Measurements from ENCODE around the gene SLC2A2.

Gene SLC2A2

GRCh38 chr3:171064461-171064860 is 37.9 kb upstream of the SLC2A2 start:
- Histone ChIP-seq H3K27me3 (no peaks in the 10 kb centered on the region), H3K36me3 (no peaks in the 10 kb centered on the region), H3K9me3 (no peaks in the 10 kb centered on the region), H3K4me3 (ENCODE audit: low read depth in 1 of 2, low read length in 1 of 2) (no peak overlapping the region), H3K4me1 (ENCODE audit: control insufficient read depth in 1 of 2, insufficient read depth in 1 of 2, low read depth in 1 of 2, low read length in 1 of 2) (no peaks in the 10 kb centered on the region), H3K27ac (no peak overlapping the region)
- no peak for TF ChIP-seq CTCF (IDR thresholded peaks at IDR 0.05)

- TF ChIP-seq CTCF (IDR thresholded peaks at IDR 0.05): no peak
- H3K27ac ChIP-seq: no peak overlapping the region
- no peaks in the 10 kb centered on the region for H3K4me1 ChIP-seq (ENCODE audit: control insufficient read depth in 1 of 2, insufficient read depth in 1 of 2, low read depth in 1 of 2, low read length in 1 of 2)
- H3K27me3 ChIP-seq: no peaks in the 10 kb centered on the region
- H3K4me3 ChIP-seq (ENCODE audit: low read depth in 1 of 2, low read length in 1 of 2): no peak overlapping the region
- H3K36me3 ChIP-seq: no peaks in the 10 kb centered on the region
- no peaks in the 10 kb centered on the region for H3K9me3 ChIP-seq
Measured at GRCh38 chr3:171061749-171062148, 35.2 kb upstream of the SLC2A2 start.

- Histone ChIP-seq H3K27ac (no peak overlapping the region), H3K4me3 (ENCODE audit: low read depth in 1 of 2, low read length in 1 of 2) (no peak overlapping the region)
- no peak for TF ChIP-seq CTCF (IDR thresholded peaks at IDR 0.05)
Measured at GRCh38 chr3:171059978-171060377, 33.5 kb upstream of the SLC2A2 start.

GRCh38 chr3:171058873-171059603 is 32.5 kb upstream of the SLC2A2 start:
- H3K4me3 ChIP-seq (ENCODE audit: low read depth in 1 of 2, low read length in 1 of 2): no peak overlapping the region
- TF ChIP-seq CTCF (IDR thresholded peaks at IDR 0.05): no peak
- H3K4me1 ChIP-seq (ENCODE audit: control insufficient read depth in 1 of 2, insufficient read depth in 1 of 2, low read depth in 1 of 2, low read length in 1 of 2): no peaks in the 10 kb centered on the region
- no peaks in the 10 kb centered on the region for H3K9me3 ChIP-seq
- H3K27ac ChIP-seq: no peak overlapping the region
- no peaks in the 10 kb centered on the region for H3K36me3 ChIP-seq
- no peaks in the 10 kb centered on the region for H3K27me3 ChIP-seq

More at GRCh38 chr3:171059978-171060377, 33.5 kb upstream of the SLC2A2 start:
- no peaks in the 10 kb centered on the region for H3K9me3 ChIP-seq
- H3K4me1 ChIP-seq (ENCODE audit: control insufficient read depth in 1 of 2, insufficient read depth in 1 of 2, low read depth in 1 of 2, low read length in 1 of 2): no peaks in the 10 kb centered on the region
- no peaks in the 10 kb centered on the region for H3K27me3 ChIP-seq
- H3K36me3 ChIP-seq: no peaks in the 10 kb centered on the region

- no peaks in the 10 kb centered on the region for H3K27me3 ChIP-seq
- H3K9me3 ChIP-seq: no peaks in the 10 kb centered on the region
- H3K4me3 ChIP-seq (ENCODE audit: low read depth in 1 of 2, low read length in 1 of 2): no peak overlapping the region
- no peak for TF ChIP-seq CTCF (IDR thresholded peaks at IDR 0.05)
- H3K4me1 ChIP-seq (ENCODE audit: control insufficient read depth in 1 of 2, insufficient read depth in 1 of 2, low read depth in 1 of 2, low read length in 1 of 2): no peaks in the 10 kb centered on the region
- H3K27ac ChIP-seq: no peak overlapping the region
- H3K36me3 ChIP-seq: no peaks in the 10 kb centered on the region
Measured at GRCh38 chr3:171058058-171058457, 31.5 kb upstream of the SLC2A2 start.

Measured in neutrophil (primary cell).